ENCODE measurements around the gene LLPH.

LLPH gene

GRCh38 chr12:66141299-66141698 lies 10.7 kb upstream of the LLPH start:
- no peak for TF ChIP-seq CTCF (IDR thresholded peaks at IDR 0.05; ENCODE audit: extremely low read depth, missing control alignments)

GRCh38 chr12:66140731-66141130 lies 10.2 kb upstream of the LLPH start:
- TF ChIP-seq CTCF (IDR thresholded peaks at IDR 0.05; ENCODE audit: extremely low read depth, missing control alignments): no peak
- no peak for DNase-seq (ENCODE audit: low spot score)

More at GRCh38 chr12:66141299-66141698, 10.7 kb upstream of the LLPH start:
- DNase-seq (ENCODE audit: low spot score): no peak

GRCh38 chr12:66139328-66139727 lies 8.8 kb upstream of the LLPH start:
- DNase-seq (ENCODE audit: low spot score): no peak
- TF ChIP-seq CTCF (IDR thresholded peaks at IDR 0.05; ENCODE audit: extremely low read depth, missing control alignments): no peak

GRCh38 chr12:66137937-66138336 lies 7.4 kb upstream of the LLPH start:
- TF ChIP-seq CTCF (IDR thresholded peaks at IDR 0.05; ENCODE audit: extremely low read depth, missing control alignments): no peak
- no peak for DNase-seq (ENCODE audit: low spot score)

GRCh38 chr12:66132408-66132807 lies 1.9 kb upstream of the LLPH start:
- no peak for DNase-seq (ENCODE audit: low spot score)
- no peak for TF ChIP-seq CTCF (IDR thresholded peaks at IDR 0.05; ENCODE audit: extremely low read depth, missing control alignments)

GRCh38 chr12:66131067-66131688 lies 628 bp upstream of the LLPH start:
- DNase-seq (ENCODE audit: low spot score): no peak
- TF ChIP-seq CTCF (IDR thresholded peaks at IDR 0.05; ENCODE audit: extremely low read depth, missing control alignments): no peak

GRCh38 chr12:66129934-66130266 lies 650 bp downstream of the LLPH start:
- TF ChIP-seq CTCF (IDR thresholded peaks at IDR 0.05; ENCODE audit: extremely low read depth, missing control alignments): no peak
- DNase-seq (ENCODE audit: low spot score): no peak
